Activated naive CD8-positive, alpha-beta T cell treated with anti-CD3 and anti-CD28 coated beads, Interleukin-2, amount 10 ng/mL, durations not matched to agents 7 days and 5 days (primary cell): ENCODE results near the gene PKP4. TPM values are rescaled to one million over a fixed set of nuclear protein-coding genes. Genes with fewer than 3 reads are reported as not detected.

Source experiments
- ATAC-seq: fragments of 150-1000 bp; cut with Tn5 transposase; one replicate; pipeline ENCODE4 v1.10.0; 2021; ENCODE audit warnings: low read depth, moderate library complexity
- POLR2A ChIA-PET: fragments of 350-600 bp; sonication (Branson Sonifier 250); formaldehyde crosslinking; loops from one replicate; lab custom pipeline; 2021; ENCODE audit warnings: antibody characterized with exemption; lab: Charles Lee
- DNase-seq: peaks from one replicate; pipeline ENCODE4 v3.0.0; 2021
- H3K27ac Mint-ChIP-seq: one replicate; pipeline ENCODE4 v1.8.0; 2022; ENCODE audit warnings: mild to moderate bottlenecking, mixed read lengths
- H3K27me3 Mint-ChIP-seq: one replicate; pipeline ENCODE4 v1.8.0; 2022; ENCODE audit warnings: mild to moderate bottlenecking, moderate library complexity, mixed read lengths
- H3K36me3 Mint-ChIP-seq: one replicate; pipeline ENCODE4 v1.8.0; 2021; ENCODE audit warnings: mild to moderate bottlenecking, mixed read lengths
- H3K4me1 Mint-ChIP-seq: one replicate; pipeline ENCODE4 v1.8.0; 2021; ENCODE audit warnings: mixed read lengths
- H3K4me3 Mint-ChIP-seq: one replicate; pipeline ENCODE4 v1.8.0; 2022; ENCODE audit warnings: mild to moderate bottlenecking, moderate library complexity, mixed read lengths
- H3K9me3 Mint-ChIP-seq: one replicate; pipeline ENCODE4 v1.8.0; 2021; ENCODE audit warnings: mixed read lengths
- total RNA-seq, 2 experiments: library from RNA; stranded (reverse); gene quantifications; one replicate each; pipeline ENCODE4 v1.2.3, GENCODE V29; 2021

Gene PKP4
- total RNA-seq, 2 experiments from 2014 or later: 37.0 to 37.8 TPM

- no peaks in the 10 kb centered on the region for H3K27me3 Mint-ChIP-seq
Observed at GRCh38 chr2:158511706-158512105, 55.0 kb downstream of the PKP4 start.

GRCh38 chr2:158512323-158512722 lies 55.6 kb downstream of the PKP4 start:
- H3K4me3 Mint-ChIP-seq: no peak overlapping the region
- DNase-seq: no peak
- H3K9me3 Mint-ChIP-seq: no peaks in the 10 kb centered on the region
- no peak overlapping the region for H3K27ac Mint-ChIP-seq
- no peaks in the 10 kb centered on the region for H3K27me3 Mint-ChIP-seq
- POLR2A ChIA-PET: interaction anchor here (0.6 kb wide), 2 partner anchors 22 to 229 kb away, joined by 3 read pairs; no protein-coding TSS in a partner anchor
- no peak for ATAC-seq
- peaks cover 9% of the 10 kb centered on the region for H3K36me3 Mint-ChIP-seq
- H3K4me1 Mint-ChIP-seq: no peaks in the 10 kb centered on the region

More at GRCh38 chr2:158511706-158512105, 55.0 kb downstream of the PKP4 start:
- Mint-ChIP-seq H3K36me3 (peaks cover 9% of the 10 kb centered on the region), H3K4me3 (no peak overlapping the region), H3K27ac (no peak overlapping the region), H3K9me3 (no peaks in the 10 kb centered on the region), H3K4me1 (no peaks in the 10 kb centered on the region)
- ATAC-seq (no peak), DNase-seq (no peak)
- POLR2A ChIA-PET: interaction anchor here (0.6 kb wide), 1 partner anchor 22 kb away, joined by 3 read pairs; no protein-coding TSS in a partner anchor

DNA sequence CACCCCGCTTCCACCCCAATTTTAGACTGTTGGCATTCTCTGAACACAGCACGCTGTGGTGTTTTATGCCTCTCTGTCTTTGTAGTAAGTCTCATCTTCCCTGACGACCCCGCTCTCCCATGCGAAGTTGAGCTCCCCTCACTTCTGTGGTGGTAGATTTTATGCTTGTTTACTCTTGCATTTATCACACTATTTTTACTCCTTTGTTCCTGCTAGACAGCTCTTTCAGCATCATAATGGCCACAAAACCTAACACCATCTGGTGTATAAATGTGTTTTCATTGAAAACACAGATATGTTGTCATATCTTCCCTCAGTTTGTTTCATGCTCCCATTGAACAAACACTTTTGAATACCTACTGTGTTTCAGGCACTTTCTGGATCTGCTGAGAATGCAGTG lies 57.1 kb downstream of the PKP4 start:
- Mint-ChIP-seq H3K9me3 (no peaks in the 10 kb centered on the region), H3K36me3 (peaks cover 7% of the 10 kb centered on the region), H3K27me3 (no peaks in the 10 kb centered on the region), H3K4me1 (no peaks in the 10 kb centered on the region), H3K27ac (no peak overlapping the region), H3K4me3 (no peak overlapping the region)
- ATAC-seq (no peak), DNase-seq (no peak)
- POLR2A ChIA-PET: no interaction called here

GRCh38 chr2:158518084-158518483 lies 61.3 kb downstream of the PKP4 start:
- POLR2A ChIA-PET: no interaction called here
- ATAC-seq (no peak), DNase-seq (no peak)
- Mint-ChIP-seq H3K4me1 (no peaks in the 10 kb centered on the region), H3K9me3 (peaks cover 2% of the 10 kb centered on the region), H3K4me3 (no peak overlapping the region), H3K27me3 (no peaks in the 10 kb centered on the region), H3K36me3 (peaks cover 7% of the 10 kb centered on the region), H3K27ac (no peak overlapping the region)

- peaks cover 2% of the 10 kb centered on the region for H3K9me3 Mint-ChIP-seq
- H3K27ac Mint-ChIP-seq: no peak overlapping the region
- no peaks in the 10 kb centered on the region for H3K27me3 Mint-ChIP-seq
- no peak overlapping the region for H3K4me3 Mint-ChIP-seq
- ATAC-seq (no peak), DNase-seq (no peak)
- H3K36me3 Mint-ChIP-seq: peaks cover 2% of the 10 kb centered on the region
- H3K4me1 Mint-ChIP-seq: no peaks in the 10 kb centered on the region
- POLR2A ChIA-PET: no interaction called here
Observed at GRCh38 chr2:158519481-158519880, 62.7 kb downstream of the PKP4 start.

- POLR2A ChIA-PET: interaction anchor here (0.7 kb wide), 1 partner anchor 1102 kb away, joined by 4 read pairs; no protein-coding TSS in a partner anchor
- ATAC-seq (no peak), DNase-seq (no peak)
- H3K4me3 Mint-ChIP-seq: no peak overlapping the region
- no peaks in the 10 kb centered on the region for H3K4me1 Mint-ChIP-seq
- H3K36me3 Mint-ChIP-seq: peaks cover 3% of the 10 kb centered on the region
- no peaks in the 10 kb centered on the region for H3K9me3 Mint-ChIP-seq
- H3K27me3 Mint-ChIP-seq: no peaks in the 10 kb centered on the region
- H3K27ac Mint-ChIP-seq: no peak overlapping the region
Observed at GRCh38 chr2:158529379-158530259, 72.9 kb downstream of the PKP4 start.

GRCh38 chr2:158530829-158531228 lies 74.1 kb downstream of the PKP4 start:
- peaks cover 3% of the 10 kb centered on the region for H3K36me3 Mint-ChIP-seq
- no peaks in the 10 kb centered on the region for H3K9me3 Mint-ChIP-seq
- no peaks in the 10 kb centered on the region for H3K4me1 Mint-ChIP-seq
- H3K4me3 Mint-ChIP-seq: no peak overlapping the region
- ATAC-seq: no peak
- no peaks in the 10 kb centered on the region for H3K27me3 Mint-ChIP-seq
- H3K27ac Mint-ChIP-seq: no peak overlapping the region
- POLR2A ChIA-PET: no interaction called here
- no peak for DNase-seq

- POLR2A ChIA-PET: no interaction called here
- no peak for ATAC-seq
- no peak overlapping the region for H3K4me3 Mint-ChIP-seq
- H3K9me3 Mint-ChIP-seq: peaks cover 2% of the 10 kb centered on the region
- DNase-seq: no peak
- no peaks in the 10 kb centered on the region for H3K4me1 Mint-ChIP-seq
- no peak overlapping the region for H3K27ac Mint-ChIP-seq
- H3K36me3 Mint-ChIP-seq: peaks cover 10% of the 10 kb centered on the region
- no peaks in the 10 kb centered on the region for H3K27me3 Mint-ChIP-seq
Observed at GRCh38 chr2:158533009-158533408, 76.3 kb downstream of the PKP4 start.

GRCh38 chr2:158539176-158540005 lies 82.6 kb downstream of the PKP4 start:
- POLR2A ChIA-PET: no interaction called here
- ATAC-seq: no peak
- H3K27ac Mint-ChIP-seq: no peak overlapping the region
- H3K4me1 Mint-ChIP-seq: no peaks in the 10 kb centered on the region
- peaks cover 14% of the 10 kb centered on the region for H3K36me3 Mint-ChIP-seq
- H3K9me3 Mint-ChIP-seq: peaks cover 2% of the 10 kb centered on the region
- no peak overlapping the region for H3K4me3 Mint-ChIP-seq
- DNase-seq: no peak
- no peaks in the 10 kb centered on the region for H3K27me3 Mint-ChIP-seq

- POLR2A ChIA-PET: no interaction called here
- Mint-ChIP-seq H3K4me3 (no peak overlapping the region), H3K27me3 (no peaks in the 10 kb centered on the region), H3K27ac (no peak overlapping the region), H3K9me3 (no peaks in the 10 kb centered on the region), H3K4me1 (peaks cover 9% of the 10 kb centered on the region), H3K36me3 (peaks cover 11% of the 10 kb centered on the region)
- no peak for ATAC-seq
- DNase-seq: no peak
Observed at GRCh38 chr2:158542577-158542976, 85.8 kb downstream of the PKP4 start.

- H3K4me3 Mint-ChIP-seq: no peak overlapping the region
- peaks cover 11% of the 10 kb centered on the region for H3K36me3 Mint-ChIP-seq
- peaks cover 9% of the 10 kb centered on the region for H3K4me1 Mint-ChIP-seq
- H3K9me3 Mint-ChIP-seq: no peaks in the 10 kb centered on the region
- DNase-seq (no peak), ATAC-seq (no peak)
- H3K27ac Mint-ChIP-seq: no peak overlapping the region
- POLR2A ChIA-PET: no interaction called here
- no peaks in the 10 kb centered on the region for H3K27me3 Mint-ChIP-seq
Observed at GRCh38 chr2:158543957-158544356, 87.2 kb downstream of the PKP4 start.

GRCh38 chr2:158544998-158545397 lies 88.2 kb downstream of the PKP4 start:
- Mint-ChIP-seq H3K27ac (no peak overlapping the region), H3K27me3 (no peaks in the 10 kb centered on the region), H3K9me3 (no peaks in the 10 kb centered on the region), H3K36me3 (peaks cover 10% of the 10 kb centered on the region), H3K4me1 (peaks cover 9% of the 10 kb centered on the region), H3K4me3 (no peak overlapping the region)
- DNase-seq (no peak), ATAC-seq (no peak)
- POLR2A ChIA-PET: no interaction called here

DNA sequence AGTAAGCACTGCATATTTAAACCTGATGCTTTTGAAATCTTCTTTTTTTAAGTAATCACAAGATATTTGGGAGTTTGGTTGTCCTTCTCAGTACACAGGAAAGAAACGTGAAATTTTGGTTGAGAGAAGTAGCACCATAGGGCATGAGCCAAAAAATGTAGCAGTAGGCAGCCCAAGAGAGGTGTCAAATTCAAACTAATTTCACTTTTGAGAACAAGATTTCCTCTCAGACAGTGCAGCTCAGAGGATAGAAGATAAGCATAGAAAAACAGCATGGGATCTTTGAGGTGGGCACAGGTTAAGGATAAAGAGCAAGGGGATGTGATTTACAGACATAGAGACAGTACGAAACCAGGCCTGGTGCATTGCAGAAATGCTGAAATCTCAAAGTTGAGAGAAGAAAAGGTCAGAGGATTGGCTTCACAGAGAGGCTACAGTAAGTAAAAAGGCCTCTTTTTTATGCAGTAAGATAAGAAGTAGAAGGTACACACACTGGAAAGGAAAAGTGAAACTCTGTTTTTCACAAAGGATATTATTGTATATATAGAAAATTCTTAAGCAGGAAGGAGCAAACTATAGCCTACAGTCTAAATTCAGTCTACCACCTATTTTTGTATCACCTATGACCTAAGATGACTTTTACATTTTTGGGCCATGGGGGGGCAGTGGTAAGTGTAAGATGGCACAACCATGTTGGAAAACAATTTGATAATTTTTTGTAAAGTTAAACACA lies 89.8 kb downstream of the PKP4 start:
- Mint-ChIP-seq H3K4me1 (peaks cover 9% of the 10 kb centered on the region), H3K27ac (peak overlapping the region; percentile 62), H3K27me3 (no peaks in the 10 kb centered on the region), H3K9me3 (no peaks in the 10 kb centered on the region), H3K4me3 (no peak overlapping the region), H3K36me3 (peaks cover 12% of the 10 kb centered on the region)
- DNase-seq (no peak), ATAC-seq (peak; percentile 65)
- POLR2A ChIA-PET: no interaction called here
